DMS153 treated with DMSO at 0.1 percent for 48 hours (cell line): ENCODE data around the gene TMEM158.

Experiments used
- DNase-seq: peaks from one replicate; lab custom pipeline; 2025; ENCODE audit not compliant: unreplicated experiment; lab: John Stamatoyannopoulos, UW

The TMEM158 gene

DNA sequence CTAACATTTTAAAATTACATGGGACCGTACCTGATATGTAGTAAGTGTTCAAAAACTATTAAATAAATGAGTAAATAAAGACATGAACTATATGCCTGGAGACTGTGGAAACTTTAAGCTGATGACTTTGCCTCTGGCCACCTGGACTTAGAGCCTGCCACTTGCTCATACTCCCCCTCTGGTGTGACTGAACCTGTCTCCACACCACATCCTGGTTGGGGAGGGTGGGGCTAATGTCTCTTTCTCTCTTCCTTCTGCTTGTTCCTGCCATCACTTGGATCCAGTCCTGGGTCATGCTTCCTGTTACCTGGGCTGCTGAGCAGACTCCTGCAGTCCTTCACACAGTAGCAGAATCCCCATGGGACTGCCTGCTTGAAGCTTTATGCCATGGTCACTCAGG is 8.2 kb upstream of the TMEM158 start:
- DNase-seq = no peak

GRCh38 chr3:45232521-45232920 is 6.4 kb upstream of the TMEM158 start:
- no peak for DNase-seq

GRCh38 chr3:45227946-45228345 is 1.9 kb upstream of the TMEM158 start:
- no peak for DNase-seq

- no peak for DNase-seq
Observed at GRCh38 chr3:45227071-45227820, 1.2 kb upstream of the TMEM158 start.

DNA sequence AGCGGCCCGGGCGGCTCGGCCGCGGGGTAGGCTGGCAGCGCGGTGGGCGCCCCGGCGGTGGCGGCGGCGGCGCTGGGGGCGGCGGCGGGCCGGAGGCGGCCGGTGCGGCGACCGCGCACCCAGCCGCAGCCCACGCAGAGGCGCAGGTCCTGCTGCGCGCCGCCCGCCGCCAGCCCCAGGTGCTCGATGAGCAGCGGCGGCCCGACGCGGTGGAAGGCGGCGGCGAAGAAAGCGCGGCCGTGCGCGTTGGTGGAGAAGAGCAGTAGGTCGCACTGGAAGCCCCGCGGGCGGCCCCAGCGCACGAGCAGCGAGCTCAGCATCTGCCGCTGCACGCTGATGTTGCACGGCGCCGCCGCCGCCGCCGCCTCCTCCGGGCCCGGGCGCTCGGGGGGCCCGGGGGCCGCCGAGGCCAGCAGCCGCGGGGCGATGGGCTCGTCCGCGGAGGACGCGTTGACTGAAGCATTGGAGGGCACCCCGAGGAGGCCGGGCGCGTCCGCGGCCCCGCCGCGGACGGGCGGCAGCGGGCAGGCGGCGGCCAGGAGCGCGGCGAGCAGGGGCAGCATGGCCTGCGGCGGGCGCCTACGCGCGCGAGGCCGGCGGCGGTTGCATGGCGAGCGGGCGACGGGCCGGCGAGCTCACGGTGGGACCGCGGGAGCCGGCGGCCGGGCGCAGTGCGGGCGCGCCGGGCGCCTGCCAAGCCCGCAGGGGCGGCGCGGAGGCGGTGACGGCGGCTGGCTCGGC is 452 bp downstream of the TMEM158 start:
- no peak for DNase-seq

- no peak for DNase-seq
Observed at GRCh38 chr3:45224824-45225464, 1.1 kb downstream of the TMEM158 start.

GRCh38 chr3:45223889-45224727 is 2.0 kb downstream of the TMEM158 start:
- DNase-seq = no peak

DNA sequence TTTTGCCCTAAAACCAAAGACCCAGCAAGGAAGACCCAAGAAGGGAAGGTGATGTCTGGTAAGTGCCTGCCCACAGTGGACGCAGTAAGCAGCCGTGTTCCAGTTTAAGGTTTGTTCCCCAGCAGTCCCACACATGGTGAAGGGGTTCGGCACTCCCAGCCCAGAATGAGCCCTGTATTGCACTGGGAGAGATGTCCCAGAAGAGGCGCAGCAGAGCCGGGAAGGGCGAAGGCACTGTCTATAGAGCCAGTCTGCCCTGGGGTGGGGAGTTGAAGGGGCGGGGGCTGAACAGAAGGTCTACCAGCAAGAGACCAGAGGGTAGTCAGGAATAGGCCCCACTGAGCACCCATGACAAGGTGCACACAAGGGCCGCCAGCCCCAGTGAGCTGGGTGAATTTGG is 6.4 kb downstream of the TMEM158 start:
- DNase-seq = no peak

DNA sequence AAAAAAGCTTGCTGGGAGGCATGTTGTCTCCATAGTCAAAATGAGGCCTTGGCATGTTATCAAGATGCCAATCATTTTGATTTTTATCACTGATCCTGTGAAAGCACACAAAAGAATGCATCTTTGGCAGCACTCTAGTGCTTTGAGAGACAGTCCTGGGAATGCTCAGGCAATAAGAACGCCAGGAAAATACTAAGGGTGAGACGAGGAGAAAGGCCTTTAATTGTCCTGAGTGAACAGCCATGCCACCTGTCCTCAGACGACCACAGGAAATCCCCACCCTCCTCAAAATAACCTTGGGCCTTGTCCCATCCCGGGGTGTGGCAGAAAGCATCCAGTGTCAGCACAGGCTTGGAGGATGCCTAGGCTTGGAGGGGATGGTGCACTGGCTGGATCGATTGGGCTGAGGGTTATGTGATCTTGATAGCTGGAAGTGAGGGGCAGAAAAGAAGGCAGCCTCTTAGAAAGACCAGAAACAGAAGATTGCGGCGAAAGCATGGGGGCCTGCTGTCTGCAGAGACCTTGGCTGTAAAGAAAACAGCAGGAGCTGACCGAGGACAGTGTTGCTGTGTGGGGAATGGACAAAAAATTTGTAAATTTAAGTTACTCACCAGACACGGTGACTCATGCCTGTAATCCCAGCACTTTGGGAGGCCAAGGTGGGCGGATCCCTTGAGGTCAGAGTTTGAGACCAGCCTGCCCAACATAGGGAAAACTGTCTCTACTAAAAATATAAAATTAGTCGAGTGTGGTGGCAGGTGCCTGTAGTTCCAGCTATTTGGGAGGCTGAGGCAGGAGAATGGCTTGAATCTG is 7.3 kb downstream of the TMEM158 start:
- no peak for DNase-seq

DNA sequence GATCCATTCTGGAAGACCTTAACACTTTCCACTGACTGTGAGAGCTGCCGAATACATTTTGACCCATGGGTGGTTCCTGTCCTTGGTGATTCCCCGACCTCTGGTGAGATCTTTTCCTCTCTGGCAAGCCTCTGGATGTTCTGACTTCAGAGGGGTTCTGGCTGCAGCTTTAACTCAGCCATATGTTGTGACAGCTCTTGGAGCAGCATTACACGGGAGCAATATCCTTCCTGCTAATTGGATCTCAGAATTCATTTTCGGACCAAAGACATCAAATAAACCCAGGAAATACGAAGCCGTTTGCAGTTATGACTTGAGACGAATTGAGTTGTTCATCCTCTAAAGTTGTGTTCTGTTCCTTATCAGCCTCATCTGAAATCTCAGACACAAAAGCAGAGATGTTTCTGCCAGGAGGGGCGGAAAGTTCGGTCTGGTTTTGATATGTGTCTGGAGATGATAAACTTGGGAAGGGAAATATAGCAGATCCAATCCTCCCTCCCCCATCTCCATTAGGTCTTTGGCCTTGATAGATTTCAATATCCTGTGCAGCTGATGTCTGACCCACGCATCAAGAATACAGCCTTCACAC is 10.0 kb downstream of the TMEM158 start:
- DNase-seq = no peak

GRCh38 chr3:45215466-45215865 is 10.6 kb downstream of the TMEM158 start:
- no peak for DNase-seq

GRCh38 chr3:45214061-45214680 is 11.9 kb downstream of the TMEM158 start:
- DNase-seq = no peak

DNA sequence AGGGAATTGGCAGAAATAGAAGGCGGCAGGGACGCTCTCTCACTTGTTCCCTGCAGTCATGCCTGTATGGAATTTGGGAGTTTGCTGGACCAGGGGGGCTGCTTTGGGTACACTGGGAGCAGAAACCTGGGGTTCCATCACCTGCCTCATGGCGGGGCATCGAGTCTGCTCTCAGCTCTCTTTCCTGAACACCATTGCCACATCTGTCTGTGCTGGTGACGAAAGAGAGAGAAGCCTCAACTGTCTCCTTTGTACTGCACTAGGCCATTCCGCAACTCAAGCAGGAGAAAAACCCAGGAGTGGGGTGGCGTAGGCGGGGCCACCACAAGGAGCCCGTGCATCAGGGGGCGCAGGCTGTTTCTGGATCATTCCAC is 14.0 kb downstream of the TMEM158 start:
- no peak for DNase-seq

- DNase-seq = no peak
Observed at GRCh38 chr3:45211466-45212094, 14.5 kb downstream of the TMEM158 start.

DNA sequence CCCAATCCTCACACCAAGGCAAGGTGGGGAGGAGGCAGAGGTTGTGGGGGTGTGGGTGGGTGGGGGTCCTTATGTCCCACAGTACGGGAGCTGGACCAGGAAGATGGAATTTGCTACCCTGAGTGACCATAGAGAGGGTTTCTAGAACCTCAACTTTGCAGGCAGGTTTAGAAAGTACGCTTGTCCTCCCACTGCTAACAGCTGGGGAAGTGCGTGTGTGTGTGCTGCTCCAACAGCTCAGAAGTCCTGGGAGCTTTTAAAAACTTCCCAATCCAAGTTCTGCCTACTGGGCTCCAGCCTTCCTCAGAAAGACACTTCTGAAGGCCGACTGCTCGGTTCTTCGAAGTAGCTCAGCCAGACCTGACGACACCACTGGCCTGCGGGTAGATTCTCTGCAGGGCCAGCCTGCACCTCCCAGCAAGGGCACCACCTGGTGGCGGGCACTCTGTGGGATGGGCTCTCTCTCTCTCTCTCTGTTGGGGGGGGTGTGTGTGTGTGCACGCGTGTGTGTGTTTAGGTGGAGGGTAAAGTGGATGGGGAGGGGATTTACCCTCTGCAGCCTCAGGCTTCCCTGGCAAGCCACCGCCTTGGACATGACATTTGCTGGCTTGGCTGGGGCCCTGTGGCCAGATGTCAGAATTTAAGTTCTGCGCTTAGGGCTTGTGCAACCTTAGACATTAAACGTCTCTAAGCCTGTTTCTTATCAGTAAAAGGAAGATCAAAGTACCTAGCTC is 15.6 kb downstream of the TMEM158 start:
- peak; percentile 20 for DNase-seq

GRCh38 chr3:45209526-45209925 is 16.6 kb downstream of the TMEM158 start:
- no peak for DNase-seq

DNA sequence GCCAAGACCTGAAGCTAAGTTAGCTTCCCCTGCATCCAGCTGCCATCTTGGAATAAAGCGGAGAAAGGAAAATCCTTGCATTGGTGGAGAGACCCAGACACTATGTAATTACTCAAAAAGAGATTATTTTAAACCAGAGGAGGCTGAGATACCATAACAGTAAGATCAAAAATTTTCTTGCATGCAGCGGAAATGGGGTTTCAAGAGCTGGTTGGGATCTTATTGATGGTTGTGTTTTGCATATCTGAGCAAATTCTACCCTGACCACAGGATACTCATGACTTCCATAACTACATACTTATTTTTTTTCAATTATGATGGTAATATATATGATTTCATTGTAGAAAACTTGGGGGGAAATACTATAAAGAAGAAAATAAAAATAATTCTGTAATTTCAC is 17.5 kb downstream of the TMEM158 start:
- no peak for DNase-seq

GRCh38 chr3:45207446-45207845 is 18.6 kb downstream of the TMEM158 start:
- DNase-seq = no peak
